H9 (cell line): ENCODE measurements around the gene SCD5. TPM values are rescaled to one million over a fixed set of nuclear protein-coding genes. Genes with fewer than 3 reads are reported as not detected.

Experiments used
- DNase-seq: peaks from one replicate; pipeline ENCODE4 v3.0.0-alpha.2; 2017
- H2AFZ ChIP-seq: one replicate; pipeline ENCODE4 v1.6.1; 2013; ENCODE audit warnings: mild to moderate bottlenecking, low read length, control low read depth, moderate library complexity
- H2AK5ac ChIP-seq: 2 replicates; pipeline ENCODE4 v1.6.1; 2013; ENCODE audit warnings: low read length, control low read depth, mixed read lengths; ENCODE audit not compliant: insufficient read length
- H2BK120ac ChIP-seq: one replicate; pipeline ENCODE4 v1.6.1; 2013; ENCODE audit warnings: low read depth, mild to moderate bottlenecking, low read length, control low read depth, inconsistent platforms; ENCODE audit not compliant: poor library complexity, severe bottlenecking
- H2BK12ac ChIP-seq: 2 replicates; pipeline ENCODE4 v1.6.1; 2013; ENCODE audit warnings: low read length, control low read depth, mixed read lengths, low read depth; ENCODE audit not compliant: insufficient read length
- H2BK15ac ChIP-seq: 2 replicates; pipeline ENCODE4 v1.6.1; 2013; ENCODE audit warnings: low read depth, low read length, control low read depth
- H2BK20ac ChIP-seq: one replicate; pipeline ENCODE4 v1.6.1; 2013; ENCODE audit warnings: low read depth, mild to moderate bottlenecking, low read length, control low read depth, inconsistent platforms; ENCODE audit not compliant: poor library complexity, severe bottlenecking
- H2BK5ac ChIP-seq: 2 replicates; pipeline ENCODE4 v1.6.1; 2013; ENCODE audit warnings: low read length, control low read depth, mixed read lengths; ENCODE audit not compliant: insufficient read length
- H3K14ac ChIP-seq: 2 replicates; pipeline ENCODE4 v1.6.1; 2013; ENCODE audit warnings: low read length, control low read depth; ENCODE audit not compliant: insufficient read depth
- H3K18ac ChIP-seq: 2 replicates; pipeline ENCODE4 v1.6.1; 2013; ENCODE audit warnings: low read depth, mild to moderate bottlenecking, mixed read lengths, low read length, control low read depth; ENCODE audit not compliant: insufficient read length
- H3K23ac ChIP-seq: 2 replicates; pipeline ENCODE4 v1.6.1; 2013; ENCODE audit warnings: low read length, control low read depth, mixed read lengths, low read depth; ENCODE audit not compliant: insufficient read length
- H3K23me2 ChIP-seq: 2 replicates; pipeline ENCODE4 v1.6.1; 2013; ENCODE audit warnings: low read depth, mild to moderate bottlenecking, mixed read lengths, low read length, control low read depth; ENCODE audit not compliant: insufficient read length, poor library complexity, severe bottlenecking
- H3K27ac ChIP-seq: 2 replicates; pipeline ENCODE4 v1.5.1; 2013; ENCODE audit warnings: low read length, control low read depth, mixed read lengths, low read depth; ENCODE audit not compliant: insufficient read length
- H3K27me3 ChIP-seq: 2 replicates; pipeline ENCODE4 v1.6.1; 2013; ENCODE audit warnings: low read length, control low read depth, inconsistent platforms; ENCODE audit not compliant: insufficient read depth
- H3K4ac ChIP-seq: 2 replicates; pipeline ENCODE4 v1.6.1; 2013; ENCODE audit warnings: low read depth, mild to moderate bottlenecking, control low read depth, inconsistent platforms, low read length, moderate library complexity
- H3K4me1 ChIP-seq: 2 replicates; pipeline ENCODE4 v1.6.1; 2013; ENCODE audit warnings: low read length, control low read depth, inconsistent platforms; ENCODE audit not compliant: insufficient read depth
- H3K4me2 ChIP-seq: 2 replicates; pipeline ENCODE4 v1.6.1; 2013; ENCODE audit warnings: low read length, control low read depth, mixed read lengths; ENCODE audit not compliant: insufficient read length, insufficient read depth
- H3K56ac ChIP-seq: 2 replicates; pipeline ENCODE4 v1.6.1; 2013; ENCODE audit warnings: low read depth, mild to moderate bottlenecking, mixed read lengths, low read length, control low read depth; ENCODE audit not compliant: insufficient read length
- H3K79me1 ChIP-seq: 2 replicates; pipeline ENCODE4 v1.6.1; 2013; ENCODE audit warnings: low read depth, mild to moderate bottlenecking, moderate library complexity, low read length, control low read depth, inconsistent platforms; ENCODE audit not compliant: insufficient read depth, poor library complexity, severe bottlenecking
- H3K79me2 ChIP-seq: 2 replicates; pipeline ENCODE4 v1.6.1; 2013; ENCODE audit warnings: low read length, control low read depth, inconsistent platforms; ENCODE audit not compliant: insufficient read depth
- H3K9ac ChIP-seq: 2 replicates; pipeline ENCODE4 v1.6.1; 2013; ENCODE audit warnings: low read length, control low read depth, mixed read lengths; ENCODE audit not compliant: insufficient read length; ENCODE audit errors: extremely low read depth
- H3K9me3 ChIP-seq: one replicate; pipeline ENCODE4 v1.6.1; 2013; ENCODE audit warnings: low read depth, low read length, inconsistent platforms; ENCODE audit not compliant: control insufficient read depth
- H3T11ph ChIP-seq: one replicate; pipeline ENCODE4 v1.6.1; 2013; ENCODE audit warnings: mild to moderate bottlenecking, low read length, control low read depth, inconsistent platforms
- H4K20me1 ChIP-seq: one replicate; pipeline ENCODE4 v1.6.1; 2013; ENCODE audit not compliant: control insufficient read depth, insufficient read length, insufficient read depth
- H4K5ac ChIP-seq: 2 replicates; pipeline ENCODE4 v1.6.1; 2013; ENCODE audit warnings: low read depth, mild to moderate bottlenecking, mixed read lengths, low read length, control low read depth; ENCODE audit not compliant: insufficient read length
- H4K8ac ChIP-seq: replicated peaks from 2 replicates; pipeline ENCODE4 v1.6.1; 2013; ENCODE audit warnings: low read length, control low read depth, mixed read lengths, low read depth; ENCODE audit not compliant: insufficient read length
- H4K91ac ChIP-seq: 2 replicates; pipeline ENCODE4 v1.6.1; 2013; ENCODE audit warnings: low read depth, mild to moderate bottlenecking, moderate library complexity, mixed read lengths, low read length, control low read depth; ENCODE audit not compliant: insufficient read length
- H3K27ac Mint-ChIP-seq, 3 experiments: 2 replicates in 2 of 3; 3 replicates in 1 of 3; pipeline ENCODE4 v1.8.0; 2020 to 2021; ENCODE audit warnings: mixed read lengths in 3 of 3, mild to moderate bottlenecking in 1 of 3, moderate library complexity in 1 of 3
- H3K27me3 Mint-ChIP-seq: 2 replicates; pipeline ENCODE4 v1.8.0; 2021; ENCODE audit warnings: low read depth, mild to moderate bottlenecking, moderate library complexity, mixed read lengths
- H3K36me3 Mint-ChIP-seq, 3 experiments: 2 replicates in 2 of 3; 3 replicates in 1 of 3; pipeline ENCODE4 v1.8.0; 2020 to 2021; ENCODE audit warnings: low read depth in 3 of 3, mixed read lengths in 3 of 3; ENCODE audit not compliant: insufficient read depth in 1 of 3
- H3K4me1 Mint-ChIP-seq, 2 experiments: 2 replicates each; pipeline ENCODE4 v1.8.0; 2020; ENCODE audit warnings: mixed read lengths in 2 of 2
- H3K4me3 Mint-ChIP-seq, 2 experiments: 2 replicates in 1 of 2; 3 replicates in 1 of 2; pipeline ENCODE4 v1.8.0; 2020 to 2021; ENCODE audit warnings: mild to moderate bottlenecking in 2 of 2, mixed read lengths in 2 of 2, moderate library complexity in 1 of 2
- H3K9me3 Mint-ChIP-seq, 2 experiments: 2 replicates in 1 of 2; 3 replicates in 1 of 2; pipeline ENCODE4 v1.8.0; 2020; ENCODE audit warnings: mild to moderate bottlenecking in 2 of 2, mixed read lengths in 2 of 2, moderate library complexity in 1 of 2
- WGBS: extraction: QIAGEN DNeasy Blood & Tissue Kit; methylation state at CpG from one replicate; pipeline ENCODE4 v1.1.7; 2013; ENCODE audit warnings: missing lambda C conversion rate, low lambda C conversion rate, mixed read lengths; ENCODE audit not compliant: insufficient read length; ENCODE audit errors: extremely low coverage; 5-methylcytosine and 5-hydroxymethylcytosine counted together
- total RNA-seq: library from RNA; stranded (reverse); gene quantifications from 2 replicates; pipeline ENCODE4 v1.2.1, GENCODE V29; 2021
- TF ChIP-seq, protein P1 (sequence below): fragments of 200-600 bp; sonication (generic); conservative IDR thresholded peaks from 3 replicates; pipeline ENCODE4 v1.8.0; 2021; ENCODE audit warnings: antibody characterized with exemption, mild to moderate bottlenecking

SCD5 gene
- total RNA-seq, 1 experiment from 2014 or later = 0.68 TPM

DNA sequence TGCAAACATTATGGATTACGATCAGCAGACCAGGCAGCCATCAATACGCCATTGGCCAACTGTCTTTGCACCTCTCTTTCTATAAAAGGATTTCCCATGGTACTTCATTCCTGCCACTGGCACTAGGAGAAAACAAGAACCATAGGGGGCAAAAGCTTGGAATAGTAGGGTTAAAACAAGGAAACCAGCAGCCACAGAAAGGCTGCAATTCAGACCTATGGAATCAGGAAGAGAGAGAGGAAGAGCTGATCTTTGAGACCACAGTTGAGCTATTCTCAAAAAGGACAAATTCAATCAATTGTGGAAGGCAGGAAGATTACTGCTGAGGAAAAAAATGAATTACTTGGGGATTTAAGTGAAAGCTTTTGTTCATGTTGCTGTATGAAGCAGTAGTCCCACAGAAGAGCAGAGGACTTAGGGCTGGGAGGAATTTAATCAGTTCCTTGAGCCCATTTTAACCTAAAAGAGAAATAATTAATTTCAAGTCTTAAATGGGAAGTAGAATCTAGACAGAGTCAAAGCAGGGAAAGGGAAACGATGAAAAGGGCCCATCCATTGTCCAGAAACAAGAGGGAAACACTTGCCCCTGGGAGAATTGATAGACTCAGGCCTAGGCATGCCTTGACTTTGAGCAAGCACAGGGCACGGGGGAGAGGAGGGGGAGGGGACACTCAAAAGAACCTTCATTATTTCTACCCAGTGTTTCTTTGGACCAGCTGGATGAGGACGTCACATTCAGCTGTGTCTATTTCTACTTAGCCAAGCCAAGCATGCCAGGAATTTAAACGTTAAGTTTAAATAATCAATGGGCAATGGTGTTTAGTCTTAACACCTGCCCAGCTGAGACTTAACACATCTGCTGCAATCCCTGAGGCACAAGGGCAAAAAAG, 50.7 kb downstream of the SCD5 start:
- Histone ChIP-seq H3K4ac (no peak overlapping the region), H3K27ac (no peak overlapping the region), H2AK5ac (no peak overlapping the region), H2AFZ (no peak overlapping the region), H4K20me1 (no peaks in the 10 kb centered on the region), H3K9ac (no peak overlapping the region), H3K4me2 (no peak overlapping the region), H3K56ac (no peak overlapping the region), H3K9me3 (no peaks in the 10 kb centered on the region), H2BK120ac (no peak overlapping the region), H3K79me2 (no peaks in the 10 kb centered on the region), H3K4me1 (no peaks in the 10 kb centered on the region), H3T11ph (no peak overlapping the region), H4K8ac (no peak overlapping the region), H3K14ac (no peak overlapping the region), H2BK20ac (no peak overlapping the region), H2BK12ac (no peak overlapping the region), H3K27me3 (no peaks in the 10 kb centered on the region), H3K23ac (no peak overlapping the region), H4K5ac (no peak overlapping the region), H4K91ac (no peak overlapping the region), H3K18ac (no peak overlapping the region), H2BK15ac (no peak overlapping the region), H3K23me2 (no peaks in the 10 kb centered on the region), H2BK5ac (no peak overlapping the region), H3K79me1 (no peaks in the 10 kb centered on the region)
- H3K27ac Mint-ChIP-seq = peak overlapping the region in 1 of 3 experiments; percentile 10; a peak in 1 of 7 replicates
- no peaks in the 10 kb centered on the region for H3K9me3 Mint-ChIP-seq
- H3K36me3 Mint-ChIP-seq = no peaks in the 10 kb centered on the region
- H3K27me3 Mint-ChIP-seq = peaks cover 9% of the 10 kb centered on the region
- H3K4me3 Mint-ChIP-seq = no peak overlapping the region
- TF ChIP-seq, protein P1, sequence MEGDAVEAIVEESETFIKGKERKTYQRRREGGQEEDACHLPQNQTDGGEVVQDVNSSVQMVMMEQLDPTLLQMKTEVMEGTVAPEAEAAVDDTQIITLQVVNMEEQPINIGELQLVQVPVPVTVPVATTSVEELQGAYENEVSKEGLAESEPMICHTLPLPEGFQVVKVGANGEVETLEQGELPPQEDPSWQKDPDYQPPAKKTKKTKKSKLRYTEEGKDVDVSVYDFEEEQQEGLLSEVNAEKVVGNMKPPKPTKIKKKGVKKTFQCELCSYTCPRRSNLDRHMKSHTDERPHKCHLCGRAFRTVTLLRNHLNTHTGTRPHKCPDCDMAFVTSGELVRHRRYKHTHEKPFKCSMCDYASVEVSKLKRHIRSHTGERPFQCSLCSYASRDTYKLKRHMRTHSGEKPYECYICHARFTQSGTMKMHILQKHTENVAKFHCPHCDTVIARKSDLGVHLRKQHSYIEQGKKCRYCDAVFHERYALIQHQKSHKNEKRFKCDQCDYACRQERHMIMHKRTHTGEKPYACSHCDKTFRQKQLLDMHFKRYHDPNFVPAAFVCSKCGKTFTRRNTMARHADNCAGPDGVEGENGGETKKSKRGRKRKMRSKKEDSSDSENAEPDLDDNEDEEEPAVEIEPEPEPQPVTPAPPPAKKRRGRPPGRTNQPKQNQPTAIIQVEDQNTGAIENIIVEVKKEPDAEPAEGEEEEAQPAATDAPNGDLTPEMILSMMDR = no peak
- no CpG with 5 or more reads among the region's 6 CpGs for WGBS
- H3K4me1 Mint-ChIP-seq = peaks cover 18 to 21% of the 10 kb centered on the region in 2 experiments
- DNase-seq = no peak
